CD4-positive, alpha-beta T cell treated with Interleukin-15 for 1 hour (primary cell): ENCODE results near the gene ARHGAP26.

Experiments
- DNase-seq: peaks from one replicate; pipeline ENCODE4 v3.0.0-alpha.2; 2020

The ARHGAP26 gene

GRCh38 chr5:143026380-143026779 lies 256.2 kb downstream of the ARHGAP26 start:
- no peak for DNase-seq

DNA sequence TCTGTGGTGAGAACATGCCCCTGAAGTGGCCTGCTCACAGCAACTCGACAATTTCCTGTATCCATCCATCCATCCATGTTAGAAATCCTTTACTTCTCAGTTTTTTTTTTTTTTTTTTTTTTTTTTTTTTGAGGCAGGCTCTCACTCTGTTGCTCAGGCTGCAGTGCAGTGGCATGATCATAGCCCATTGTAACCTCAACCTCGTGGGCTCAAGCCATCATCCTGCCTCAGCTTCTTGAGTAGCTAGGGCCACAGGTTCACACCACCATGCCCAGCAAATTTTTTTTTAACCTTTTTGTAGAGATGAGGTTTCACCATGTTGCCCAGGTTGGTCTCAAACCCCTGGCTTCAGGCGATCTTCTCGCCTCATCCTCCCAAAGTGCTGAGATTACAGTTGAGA lies 259.1 kb downstream of the ARHGAP26 start:
- DNase-seq: no peak

DNA sequence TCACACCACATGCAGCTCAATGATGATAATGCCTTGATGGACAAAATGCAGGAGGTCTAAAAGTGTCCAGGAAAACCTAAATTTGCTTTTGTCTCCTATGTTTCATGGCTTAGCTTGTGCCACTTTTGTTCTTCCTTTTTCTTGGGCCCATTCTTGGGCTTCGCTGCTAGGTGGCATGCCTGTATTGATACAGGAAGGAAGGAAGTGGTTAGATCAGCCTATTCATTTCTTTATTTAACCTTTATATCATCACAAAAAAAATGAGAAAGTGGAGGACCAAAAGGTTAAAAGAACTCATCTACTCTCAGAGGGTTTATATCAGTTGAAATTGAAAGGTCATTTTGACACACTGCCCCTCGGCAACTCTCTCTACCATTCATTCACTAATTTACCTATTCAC lies 260.2 kb downstream of the ARHGAP26 start:
- no peak for DNase-seq

- DNase-seq: no peak
Observed at GRCh38 chr5:143031781-143032580, 261.8 kb downstream of the ARHGAP26 start.

DNA sequence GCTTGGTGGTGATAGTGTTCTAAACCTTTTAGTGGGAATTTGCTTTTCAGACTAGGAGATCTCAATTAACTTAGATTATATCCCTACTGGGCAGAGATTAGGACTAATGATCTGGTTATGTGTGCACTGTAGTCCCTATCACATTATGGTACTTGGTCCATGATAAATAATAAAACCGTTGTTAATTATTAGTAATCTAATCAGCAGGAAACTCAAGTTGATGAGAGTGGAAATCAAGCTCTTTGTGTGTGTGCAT lies 262.3 kb downstream of the ARHGAP26 start:
- no peak for DNase-seq

DNA sequence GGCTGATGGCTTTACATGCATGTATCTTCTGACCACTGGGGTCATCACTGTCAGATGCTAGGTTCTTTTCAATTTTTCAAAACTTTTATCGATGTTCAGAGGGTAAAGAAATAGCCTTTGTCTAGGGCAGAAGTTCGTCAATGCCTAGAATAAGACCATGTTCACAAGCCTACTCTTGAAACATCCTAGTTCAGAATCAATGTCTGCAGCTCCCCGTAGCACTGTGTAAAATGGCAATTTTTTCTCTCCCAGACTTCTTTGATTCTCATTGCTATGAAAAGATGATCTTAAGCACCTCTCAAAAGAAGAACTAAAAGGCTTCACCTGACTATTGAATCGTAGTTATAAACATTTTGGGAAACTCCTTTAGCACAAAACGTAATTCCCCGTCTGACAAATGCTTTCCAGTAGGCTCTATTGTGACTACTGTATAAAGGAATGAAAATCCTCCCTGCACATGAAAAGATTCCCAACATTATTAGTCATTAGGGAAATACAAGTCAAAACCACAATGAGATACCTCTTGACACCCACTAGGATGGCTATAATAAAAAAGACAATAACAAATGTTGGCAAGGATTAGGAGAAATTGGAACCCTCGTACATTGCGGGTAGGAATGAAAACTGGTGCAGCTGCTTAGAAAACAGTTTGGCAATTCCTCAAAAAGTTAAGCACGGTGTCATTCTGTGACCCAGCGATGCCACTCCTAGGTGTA lies 263.5 kb downstream of the ARHGAP26 start:
- no peak for DNase-seq

DNA sequence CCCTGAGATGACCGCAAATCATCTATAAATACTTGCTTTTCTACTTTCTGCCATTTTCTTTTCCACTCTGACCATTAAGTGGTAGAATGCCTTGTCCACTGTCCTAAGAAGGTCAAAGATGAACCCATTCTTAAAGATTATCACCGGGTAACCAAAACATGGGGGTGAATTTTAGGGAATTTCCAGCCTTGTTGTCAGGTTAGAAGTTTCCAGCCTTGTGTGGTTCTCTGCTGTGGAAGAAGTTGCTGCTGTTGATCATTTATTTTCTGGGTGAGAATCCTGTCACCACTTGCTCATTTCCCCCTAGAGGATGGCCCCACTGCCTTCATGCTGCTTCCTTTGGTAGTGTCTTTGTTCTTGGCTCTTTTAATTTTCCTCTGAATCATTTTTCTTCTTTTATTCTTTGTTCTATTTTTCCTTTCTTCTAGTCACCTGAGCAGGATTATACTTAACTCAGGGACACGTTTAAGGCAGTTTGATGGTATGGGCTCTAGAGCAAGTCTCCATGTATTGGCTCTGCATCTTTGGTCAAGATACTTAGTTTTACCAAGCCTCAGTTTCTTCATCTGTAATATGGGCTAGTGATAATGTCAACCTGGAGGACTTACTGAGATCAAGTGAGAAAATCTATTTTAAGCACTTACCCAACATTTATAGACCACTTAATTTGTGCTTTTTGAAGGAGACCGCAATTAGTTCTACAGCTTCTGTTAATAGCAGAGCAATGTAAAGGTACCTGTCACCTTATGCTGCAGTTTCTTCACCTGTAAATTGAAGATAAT lies 266.2 kb downstream of the ARHGAP26 start:
- no peak for DNase-seq

- no peak for DNase-seq
Observed at GRCh38 chr5:143037071-143037470, 266.9 kb downstream of the ARHGAP26 start.

DNA sequence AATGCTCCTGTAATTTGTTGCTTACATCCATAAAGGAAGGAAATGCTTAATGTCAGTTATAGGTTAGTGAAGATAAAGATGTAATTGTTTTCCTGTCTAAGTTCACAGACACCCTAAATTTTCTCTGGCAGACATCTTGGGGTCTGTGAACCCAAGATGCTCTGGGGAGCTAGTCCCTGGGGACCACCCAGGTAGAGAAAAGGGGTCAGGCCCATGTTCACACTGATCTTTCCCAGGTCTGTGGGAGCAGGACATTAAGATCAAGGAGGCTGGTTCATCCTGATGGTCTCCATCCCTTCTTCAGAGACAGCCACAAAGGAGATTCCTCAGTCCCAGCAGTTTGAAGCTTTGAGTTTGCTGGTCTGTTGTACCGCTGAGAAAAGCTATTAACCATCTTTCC lies 267.5 kb downstream of the ARHGAP26 start:
- DNase-seq: no peak

DNA sequence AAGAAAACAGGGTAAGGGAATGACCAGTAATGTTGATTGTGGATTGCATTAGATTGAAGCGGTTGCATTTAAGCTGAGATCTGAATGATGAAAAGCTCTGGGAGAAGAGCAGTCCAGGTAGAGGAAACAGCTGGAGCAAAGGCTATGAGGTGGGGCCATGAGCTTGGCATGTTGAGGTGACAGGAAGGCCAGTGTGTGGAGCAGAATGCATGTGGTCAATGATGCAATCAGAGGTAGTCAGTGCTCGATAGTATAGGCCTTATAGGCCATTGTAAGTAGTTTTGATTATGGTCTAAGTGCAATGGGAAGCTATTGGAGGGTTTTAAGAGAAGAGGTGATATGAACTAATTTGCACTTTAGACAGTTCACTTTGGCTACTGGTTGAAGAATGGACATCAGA lies 270.4 kb downstream of the ARHGAP26 start:
- DNase-seq: no peak

DNA sequence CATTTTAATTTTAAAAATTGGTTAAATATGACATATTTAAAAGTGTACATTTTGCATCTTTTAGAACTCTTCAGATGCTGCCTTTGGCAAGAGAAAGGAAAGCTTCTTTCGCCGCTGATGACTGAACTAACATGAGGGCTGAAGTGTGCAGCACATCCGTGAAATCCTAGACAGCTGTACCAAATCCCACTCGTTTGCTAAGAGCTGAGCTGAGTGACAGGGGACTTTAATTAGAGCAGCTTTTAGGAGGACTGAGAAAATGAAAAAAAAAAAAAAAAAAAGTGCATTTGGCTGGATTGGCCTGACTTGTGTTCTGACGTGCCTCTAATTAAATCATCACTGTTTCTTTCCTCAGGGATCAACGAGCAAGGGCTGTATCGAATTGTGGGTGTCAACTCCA lies 271.3 kb downstream of the ARHGAP26 start:
- no peak for DNase-seq

DNA sequence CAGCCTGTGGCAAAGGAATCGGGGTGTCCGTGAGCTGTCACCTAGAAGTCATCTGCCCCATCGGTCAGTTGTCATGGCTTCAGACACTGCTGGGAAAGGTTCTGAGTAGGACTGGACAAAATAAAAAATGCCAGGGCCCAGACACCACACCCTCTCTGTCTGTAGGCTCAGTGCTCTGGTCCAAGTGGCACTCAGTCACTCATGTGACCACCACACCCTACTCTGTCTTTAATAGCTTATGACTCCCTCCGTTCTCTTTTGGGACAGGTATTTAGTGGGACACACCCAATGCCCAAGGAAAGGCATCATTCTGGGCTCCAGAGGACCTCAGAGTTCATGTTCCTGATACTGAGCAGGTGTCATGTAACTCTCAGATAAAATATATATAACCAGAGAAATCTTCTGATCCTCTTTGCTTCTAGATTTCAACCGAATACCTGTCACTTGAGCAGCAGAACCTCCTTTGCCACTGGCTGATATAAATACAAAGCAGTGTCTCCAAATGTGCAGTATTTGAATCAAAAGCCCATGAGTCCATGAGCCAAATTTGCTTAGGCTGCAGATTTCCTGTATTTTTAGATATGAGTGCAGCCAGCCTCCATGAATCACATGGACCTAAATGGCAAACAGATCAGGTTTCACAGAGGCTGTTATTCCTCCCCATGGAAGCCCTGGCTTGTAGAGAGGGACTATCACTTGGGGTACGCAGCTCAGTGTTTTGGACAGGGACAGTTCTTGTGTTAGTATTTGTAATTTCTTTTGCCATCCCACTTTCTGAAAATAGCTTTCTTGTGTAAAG lies 272.0 kb downstream of the ARHGAP26 start:
- DNase-seq: no peak

DNA sequence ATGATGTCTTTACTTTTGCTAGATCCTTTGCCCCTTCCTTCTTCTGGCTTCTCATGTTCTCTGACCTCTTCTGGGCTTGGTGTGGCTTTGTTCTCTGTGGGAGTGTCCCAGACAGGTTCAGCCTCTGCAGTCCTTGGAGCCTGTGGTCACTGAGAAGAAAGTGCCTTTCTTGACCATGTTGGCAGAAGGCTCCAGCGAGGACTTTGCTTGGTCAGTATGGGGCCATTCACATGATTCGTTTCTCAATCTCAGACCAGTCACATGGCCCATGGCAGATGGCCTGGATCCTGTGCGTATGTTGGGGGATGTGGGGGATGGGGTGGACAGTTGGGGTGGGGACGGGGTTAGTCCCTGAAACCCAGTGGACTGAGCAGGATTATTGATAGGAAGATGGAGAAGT lies 274.1 kb downstream of the ARHGAP26 start:
- no peak for DNase-seq

- DNase-seq: no peak
Observed at GRCh38 chr5:143045062-143045461, 274.9 kb downstream of the ARHGAP26 start.

DNA sequence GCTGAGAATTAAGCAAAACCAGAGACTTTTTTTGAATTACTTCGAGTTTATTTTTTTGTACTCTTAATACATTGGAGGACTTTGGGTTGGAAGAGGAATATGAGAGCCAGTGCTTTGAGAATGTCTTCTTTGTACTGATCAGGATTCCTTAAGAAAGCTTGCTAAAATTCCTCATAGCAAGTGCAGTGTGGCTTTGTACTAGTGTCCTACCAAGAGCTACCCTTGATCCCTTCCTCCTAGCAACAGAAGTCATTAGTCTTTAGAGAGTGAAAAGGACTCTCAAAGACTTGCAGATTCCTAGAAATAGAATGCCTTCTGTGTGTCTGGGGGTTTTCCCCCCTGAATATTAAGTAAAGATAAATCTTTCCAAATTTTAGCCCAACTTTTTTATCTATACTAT lies 276.1 kb downstream of the ARHGAP26 start:
- DNase-seq: no peak

DNA sequence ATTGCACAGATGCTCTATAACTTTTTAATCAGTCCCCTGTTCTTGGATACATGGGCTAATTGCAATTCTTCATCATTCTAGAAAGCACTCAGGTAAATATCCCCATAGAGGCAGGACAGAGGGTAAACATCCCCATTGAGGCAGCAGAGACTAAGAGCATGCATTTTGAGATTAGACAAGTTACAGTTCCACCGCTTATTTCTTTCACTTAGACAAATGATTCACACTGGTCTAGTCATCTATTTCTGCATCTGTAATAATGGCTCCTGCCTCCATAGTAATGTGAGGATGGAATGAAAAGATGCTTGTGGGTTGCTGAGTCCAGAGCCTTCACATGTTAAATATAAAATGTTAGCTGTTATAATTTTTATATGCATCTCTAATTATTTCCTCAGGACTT lies 276.9 kb downstream of the ARHGAP26 start:
- no peak for DNase-seq

- DNase-seq: no peak
Observed at GRCh38 chr5:143050183-143050582, 280.0 kb downstream of the ARHGAP26 start.

DNA sequence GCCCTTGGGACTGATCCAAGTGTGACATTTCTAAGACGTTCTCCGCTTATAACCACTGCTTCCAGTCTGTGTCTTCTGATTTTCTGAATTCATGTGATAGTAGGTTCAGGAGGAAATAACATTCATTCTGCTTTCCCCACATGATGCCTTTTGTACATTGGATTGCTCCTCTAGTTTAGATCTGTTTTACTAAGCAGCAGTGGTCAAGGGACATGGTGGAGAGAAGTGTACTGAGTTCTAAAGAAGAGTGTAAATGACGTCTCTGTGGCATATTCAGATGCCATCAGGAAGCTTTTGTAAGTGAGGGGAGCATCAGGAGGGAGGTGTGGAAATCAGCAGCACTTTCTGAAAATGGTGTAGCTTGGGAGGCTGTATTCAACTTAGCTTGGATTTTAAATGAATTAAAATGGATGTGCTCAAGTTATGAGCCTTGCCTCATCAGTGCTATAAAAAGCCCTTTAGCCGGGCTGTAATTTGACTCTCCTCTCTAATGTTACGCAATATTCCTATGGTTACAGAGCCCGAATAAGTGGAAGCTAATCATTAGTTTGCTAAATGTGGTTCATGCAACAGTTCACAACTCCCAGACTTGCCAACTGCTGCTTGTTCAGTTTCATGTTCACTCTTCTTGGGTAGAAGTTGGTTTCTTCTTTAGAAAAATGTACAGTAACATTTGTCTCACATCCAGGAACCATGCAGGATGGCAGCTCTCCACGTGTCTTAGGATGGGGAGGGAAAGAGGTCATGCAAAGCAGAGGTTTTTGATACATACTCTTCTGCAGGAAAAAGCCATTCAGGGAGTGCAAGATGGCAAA lies 281.3 kb downstream of the ARHGAP26 start:
- DNase-seq: no peak

GRCh38 chr5:143052967-143053682 lies 282.9 kb downstream of the ARHGAP26 start:
- DNase-seq: no peak

GRCh38 chr5:143053780-143054179 lies 283.6 kb downstream of the ARHGAP26 start:
- no peak for DNase-seq

DNA sequence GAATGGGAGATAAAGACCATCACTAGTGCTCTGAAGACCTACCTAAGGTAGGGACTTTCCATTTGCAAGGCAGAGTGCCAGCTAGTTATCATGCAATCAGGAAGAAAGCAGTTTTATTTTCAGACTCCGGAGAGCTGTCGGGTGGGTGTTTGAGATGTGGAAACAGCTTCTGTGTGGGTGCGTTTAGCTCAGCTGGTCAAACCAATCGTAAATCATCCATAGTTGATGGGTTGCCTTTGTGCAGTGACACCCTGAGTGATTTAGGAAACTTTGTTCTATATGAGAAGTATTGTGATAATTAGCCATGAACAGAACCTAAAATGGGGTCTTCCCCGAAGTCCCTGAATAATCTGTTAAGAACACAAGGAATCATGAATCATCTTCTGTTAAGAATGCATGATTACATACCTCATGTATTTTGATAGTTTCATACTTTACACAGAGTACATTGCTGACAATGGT lies 284.3 kb downstream of the ARHGAP26 start:
- DNase-seq: no peak
